SK-N-SH (cell line): ENCODE measurements around the gene AK4. TPM values are rescaled to one million over a fixed set of nuclear protein-coding genes. Genes with fewer than 3 reads are reported as not detected.

Experiments
- CTCF ChIA-PET: fragments of 300-600, 350-600 bp; formaldehyde crosslinking; extraction: SDS; loops from one replicate; lab custom pipeline; 2021; lab: Yijun Ruan, JAX
- POLR2A ChIA-PET: fragments of 350-600 bp; sonication (Branson Sonifier 250); formaldehyde crosslinking; extraction: SDS; loops from one replicate; lab custom pipeline; 2020; ENCODE audit warnings: antibody characterized with exemption, inconsistent platforms; lab: Yijun Ruan, JAX
- DNase-seq: peaks from one replicate; pipeline ENCODE4 v3.0.0; 2012
- H2AFZ ChIP-seq: fragments of 200-600 bp; sonication (generic); 2 replicates; pipeline ENCODE4 v1.8.1; 2016; ENCODE audit warnings: antibody characterized with exemption, mild to moderate bottlenecking, low read depth
- H3F3A ChIP-seq: fragments of 200-600 bp; sonication (generic); replicated peaks from 2 replicates; pipeline ENCODE3; 2016; ENCODE audit warnings: antibody characterized with exemption, mild to moderate bottlenecking; ENCODE audit not compliant: insufficient read depth
- H3K27ac ChIP-seq, 2 experiments: fragments of 200-500 bp in 1 of 2; fragments of 200-600 bp in 1 of 2; sonication (Bioruptor generic) in 1 of 2; sonication (generic), shearing (Covaris generic) in 1 of 2; 2 replicates each; pipeline versions ENCODE4 v1.5.1 to v1.6.1; 2014 to 2016; ENCODE audit warnings: low read depth in 2 of 2, inconsistent platforms in 1 of 2, low read length in 1 of 2, mild to moderate bottlenecking in 1 of 2, mixed read lengths in 1 of 2
- H3K27me3 ChIP-seq: fragments of 200-600 bp; sonication (generic), shearing (Covaris generic); 2 replicates; pipeline ENCODE4 v1.6.1; 2016; ENCODE audit warnings: mixed run types; ENCODE audit not compliant: insufficient read depth
- H3K36me3 ChIP-seq, 2 experiments: fragments of 200-500 bp in 1 of 2; fragments of 200-600 bp in 1 of 2; sonication (Bioruptor generic) in 1 of 2; sonication (generic) in 1 of 2; replicated peaks in 1 of 2; 2 replicates each; pipeline versions ENCODE3 to v1.5.1; 2014 to 2016; ENCODE audit warnings: low read length in 1 of 2, mild to moderate bottlenecking in 1 of 2; ENCODE audit not compliant: insufficient read depth in 2 of 2, control insufficient read depth in 1 of 2
- H3K4me1 ChIP-seq, 2 experiments: fragments of 200-500 bp in 1 of 2; fragments of 200-600 bp in 1 of 2; sonication (Bioruptor generic) in 1 of 2; sonication (generic), shearing (Covaris generic) in 1 of 2; 2 replicates each; pipeline versions ENCODE4 v1.5.1 to v1.6.1; 2014 to 2016; ENCODE audit warnings: low read depth in 1 of 2, low read length in 1 of 2, mixed run types in 1 of 2; ENCODE audit not compliant: insufficient read depth in 2 of 2, control insufficient read depth in 1 of 2
- H3K4me2 ChIP-seq: fragments of 200-600 bp; sonication (generic), shearing (Covaris generic); 2 replicates; pipeline ENCODE4 v1.6.1; 2017; ENCODE audit warnings: mixed run types
- H3K4me3 ChIP-seq, 2 experiments: fragments of 200-500 bp in 1 of 2; fragments of 200-600 bp in 1 of 2; sonication (Bioruptor generic) in 1 of 2; sonication (generic), shearing (Covaris generic) in 1 of 2; 2 replicates each; pipeline versions ENCODE4 v1.5.1 to v1.8.1; 2014 to 2016; ENCODE audit warnings: low read depth in 2 of 2, inconsistent platforms in 1 of 2, low read length in 1 of 2, mild to moderate bottlenecking in 1 of 2, mixed read lengths in 1 of 2, moderate library complexity in 1 of 2
- H3K79me2 ChIP-seq: fragments of 200-600 bp; sonication (generic); 2 replicates; pipeline ENCODE4 v1.8.1; 2017; ENCODE audit warnings: mild to moderate bottlenecking; ENCODE audit not compliant: insufficient read depth
- H3K9ac ChIP-seq: fragments of 200-600 bp; sonication (generic); 2 replicates; pipeline ENCODE4 v1.6.1; 2017; ENCODE audit warnings: mixed run types
- H3K9me2 ChIP-seq: fragments of 200-600 bp; sonication (generic); 2 replicates; pipeline ENCODE4 v1.6.1; 2017; ENCODE audit warnings: mixed run types
- H3K9me3 ChIP-seq: fragments of 200-600 bp; sonication (generic); 2 replicates; pipeline ENCODE4 v1.6.1; 2017; ENCODE audit warnings: mixed run types, mild to moderate bottlenecking, moderate library complexity
- H4K20me1 ChIP-seq: fragments of 200-600 bp; sonication (generic); 2 replicates; pipeline ENCODE4 v1.6.1; 2017; ENCODE audit warnings: mild to moderate bottlenecking, mixed run types; ENCODE audit not compliant: insufficient read depth
- CHD2 ChIP-seq: fragments of 150-350 bp; IDR thresholded peaks from 2 replicates; pipeline ENCODE4 v1.6.1; 2018; ENCODE audit warnings: low read length; ENCODE audit not compliant: partially characterized antibody
- EP300 ChIP-seq, 2 experiments: IDR thresholded peaks; 2 replicates each; pipeline versions ENCODE4 v1.4.0 to v1.6.1; 2012; ENCODE audit warnings: borderline replicate concordance in 1 of 2, low read depth in 1 of 2, low read length in 1 of 2
- EZH2phosphoT487 ChIP-seq: fragments of 200-600 bp; sonication (generic); IDR thresholded peaks from 2 replicates; pipeline ENCODE4 v1.6.1; 2017; ENCODE audit warnings: low read depth, mixed run types, mild to moderate bottlenecking, antibody characterized with exemption, moderate library complexity, borderline replicate concordance
- FOXJ3 ChIP-seq: sonication (generic); formaldehyde crosslinking; IDR thresholded peaks from 2 replicates; pipeline ENCODE4 v1.5.1; 2020; ENCODE audit warnings: mild to moderate bottlenecking, missing genetic modification reagents
- FOXM1 ChIP-seq: IDR thresholded peaks from 2 replicates; pipeline ENCODE4 v1.4.0; 2012; ENCODE audit warnings: low read depth, mild to moderate bottlenecking
- IRF3 ChIP-seq: fragments of 150-350 bp; IDR thresholded peaks from 2 replicates; pipeline ENCODE4 v1.6.1; 2016; ENCODE audit warnings: mild to moderate bottlenecking, low read depth, low read length
- MAX ChIP-seq: IDR thresholded peaks from 2 replicates; pipeline ENCODE4 v1.4.0; 2012; ENCODE audit warnings: low read depth
- MXI1 ChIP-seq: IDR thresholded peaks from 2 replicates; pipeline ENCODE4 v1.6.1; 2012; ENCODE audit warnings: mild to moderate bottlenecking, low read depth, low read length, improper control_type of control experiment
- NFIC ChIP-seq: IDR thresholded peaks from 2 replicates; pipeline ENCODE4 v1.4.0; 2012; ENCODE audit warnings: borderline replicate concordance
- NRF1 ChIP-seq: IDR thresholded peaks from 2 replicates; pipeline ENCODE4 v1.6.1; 2012; ENCODE audit warnings: low read depth, mild to moderate bottlenecking, low read length
- RAD21 ChIP-seq: IDR thresholded peaks from 2 replicates; pipeline ENCODE4 v1.6.1; 2012; ENCODE audit warnings: mild to moderate bottlenecking, low read length
- RCOR1 ChIP-seq: fragments of 150-350 bp; IDR thresholded peaks from 2 replicates; pipeline ENCODE4 v1.6.1; 2017; ENCODE audit warnings: antibody characterized with exemption, low read length
- RFX5 ChIP-seq: IDR thresholded peaks from 2 replicates; pipeline ENCODE4 v1.6.1; 2012; ENCODE audit warnings: mild to moderate bottlenecking, improper control_type of control experiment, low read length
- RXRA ChIP-seq: IDR thresholded peaks from 2 replicates; pipeline ENCODE4 v1.4.0; 2012; ENCODE audit warnings: low read depth, mild to moderate bottlenecking, borderline replicate concordance
- SMC3 ChIP-seq: IDR thresholded peaks from 2 replicates; pipeline ENCODE4 v1.6.1; 2012; ENCODE audit warnings: low read depth, low read length, improper control_type of control experiment
- TCF12 ChIP-seq: IDR thresholded peaks from 2 replicates; pipeline ENCODE4 v1.4.0; 2012
- USF1 ChIP-seq: IDR thresholded peaks from 2 replicates; pipeline ENCODE4 v1.4.0; 2012; ENCODE audit warnings: low read depth, borderline replicate concordance
- USF2 ChIP-seq: fragments of 150-350 bp; IDR thresholded peaks from 2 replicates; pipeline ENCODE4 v1.6.1; 2017; ENCODE audit warnings: antibody characterized with exemption, low read length, low read depth, borderline replicate concordance
- YY1 ChIP-seq: IDR thresholded peaks from 2 replicates; pipeline ENCODE4 v1.4.0; 2012; ENCODE audit warnings: low read depth, mild to moderate bottlenecking
- ZBTB33 ChIP-seq: IDR thresholded peaks from 2 replicates; pipeline ENCODE4 v1.4.0; 2012; ENCODE audit warnings: low read depth, borderline replicate concordance
- WGBS: methylation state at CpG from one replicate; pipeline ENCODE4 v1.1.6; 2017; ENCODE audit warnings: low lambda C conversion rate; 5-methylcytosine and 5-hydroxymethylcytosine counted together
- polyA plus RNA-seq, 3 experiments: library from polyadenylated mRNA; depleted of rRNA; stranded (reverse); fragments of >200 nt; gene quantifications; 2 replicates each; pipeline ENCODE4 v1.2.3, GENCODE V29; 2012

AK4 gene
- polyA plus RNA-seq, 1 of the 3 experiments (the other 2 are of a cell fraction): 6.4 TPM

- no peak overlapping the region for H3K9ac ChIP-seq
- 96% methylated on average over 1 of the region's 1 CpG for WGBS
- H4K20me1 ChIP-seq: no peaks in the 10 kb centered on the region
- H2AFZ ChIP-seq: no peak overlapping the region
- peaks cover 5% of the 10 kb centered on the region in 2 experiments; a peak in 2 of 4 replicates for H3K4me1 ChIP-seq
- H3K9me2 ChIP-seq: no peaks in the 10 kb centered on the region
- no peak for DNase-seq
- ChIA-PET CTCF (interaction anchor here (0.6 to 0.7 kb wide), 3 partner anchors 47 to 63 kb away, joined by 3 read pairs; no protein-coding TSS in a partner anchor), POLR2A (no interaction called here)
- H3K27me3 ChIP-seq: no peaks in the 10 kb centered on the region
- peaks cover 6% of the 10 kb centered on the region for H3F3A ChIP-seq
- no peak for TF ChIP-seq TCF12
- TF ChIP-seq YY1: no peak
- TF ChIP-seq USF1: no peak
- TF ChIP-seq USF2: no peak
- TF ChIP-seq MXI1: no peak
- TF ChIP-seq EZH2phosphoT487: no peak
- TF ChIP-seq RCOR1: no peak
- TF ChIP-seq ZBTB33: no peak
- no peak for TF ChIP-seq CHD2
- TF ChIP-seq IRF3: no peak
- no peak for TF ChIP-seq MAX
- no peak for TF ChIP-seq RXRA
- TF ChIP-seq FOXM1: no peak
- no peak for TF ChIP-seq RFX5
- no peak for TF ChIP-seq EP300 (IDR thresholded peaks at IDR 0.05; ENCODE audit: borderline replicate concordance in 1 of 2, low read depth in 1 of 2, low read length in 1 of 2)
- no peak for TF ChIP-seq RAD21
- no peak for TF ChIP-seq NFIC
- no peak for TF ChIP-seq NRF1
- TF ChIP-seq SMC3: no peak
- no peak for TF ChIP-seq FOXJ3 (CRISPR knock-in tag)
- H3K4me3 ChIP-seq: no peak overlapping the region
- H3K27ac ChIP-seq: no peak overlapping the region
- H3K36me3 ChIP-seq: no peaks in the 10 kb centered on the region
- no peaks in the 10 kb centered on the region for H3K79me2 ChIP-seq
- no peak overlapping the region for H3K4me2 ChIP-seq
- no peaks in the 10 kb centered on the region for H3K9me3 ChIP-seq
These were observed 115.3 kb downstream of the AK4 start for GRCh38 chr1:65263286-65263685.
